ENCODE results near the gene RTL1.

Gene RTL1

GRCh38 chr14:100851946-100852620, 51.4 kb downstream of the RTL1 start:
- no peak overlapping the region for H2AFZ ChIP-seq (ENCODE audit: low read depth, low read length)
- H3K27me3 ChIP-seq (ENCODE audit: insufficient read depth, low read length), result no peaks in the 10 kb centered on the region
- H3K4me1 ChIP-seq (ENCODE audit: insufficient read depth, low read length), result peaks cover 7% of the 10 kb centered on the region
- no peaks in the 10 kb centered on the region for H3K36me3 ChIP-seq (ENCODE audit: insufficient read depth, low read length)
- no peaks in the 10 kb centered on the region for H3K9me3 ChIP-seq (ENCODE audit: low read length)
- H3K4me3 ChIP-seq (ENCODE audit: low read length), result no peak overlapping the region

- Histone ChIP-seq H3K4me1 (ENCODE audit: insufficient read depth, low read length) (peaks cover 7% of the 10 kb centered on the region), H3K36me3 (ENCODE audit: insufficient read depth, low read length) (no peaks in the 10 kb centered on the region), H3K9me3 (ENCODE audit: low read length) (no peaks in the 10 kb centered on the region), H2AFZ (ENCODE audit: low read depth, low read length) (no peak overlapping the region), H3K4me3 (ENCODE audit: low read length) (no peak overlapping the region), H3K27me3 (ENCODE audit: insufficient read depth, low read length) (no peaks in the 10 kb centered on the region)
These were observed 52.0 kb downstream of the RTL1 start for GRCh38 chr14:100851586-100851916.

GRCh38 chr14:100850841-100851585, 52.5 kb downstream of the RTL1 start:
- Histone ChIP-seq H3K36me3 (ENCODE audit: insufficient read depth, low read length) (no peaks in the 10 kb centered on the region), H3K27me3 (ENCODE audit: insufficient read depth, low read length) (no peaks in the 10 kb centered on the region), H3K4me1 (ENCODE audit: insufficient read depth, low read length) (peaks cover 8% of the 10 kb centered on the region), H2AFZ (ENCODE audit: low read depth, low read length) (no peak overlapping the region), H3K9me3 (ENCODE audit: low read length) (no peaks in the 10 kb centered on the region), H3K4me3 (ENCODE audit: low read length) (no peak overlapping the region)

GRCh38 chr14:100849115-100849781, 54.3 kb downstream of the RTL1 start:
- Histone ChIP-seq H3K9me3 (ENCODE audit: low read length) (no peaks in the 10 kb centered on the region), H2AFZ (ENCODE audit: low read depth, low read length) (no peak overlapping the region), H3K4me1 (ENCODE audit: insufficient read depth, low read length) (peaks cover 12% of the 10 kb centered on the region), H3K4me3 (ENCODE audit: low read length) (no peak overlapping the region), H3K27me3 (ENCODE audit: insufficient read depth, low read length) (no peaks in the 10 kb centered on the region), H3K36me3 (ENCODE audit: insufficient read depth, low read length) (no peaks in the 10 kb centered on the region)

- no peak overlapping the region for H3K4me3 ChIP-seq (ENCODE audit: low read length)
- peaks cover 32% of the 10 kb centered on the region for H3K4me1 ChIP-seq (ENCODE audit: insufficient read depth, low read length)
- no peaks in the 10 kb centered on the region for H3K27me3 ChIP-seq (ENCODE audit: insufficient read depth, low read length)
- H3K36me3 ChIP-seq (ENCODE audit: insufficient read depth, low read length), result no peaks in the 10 kb centered on the region
- H2AFZ ChIP-seq (ENCODE audit: low read depth, low read length), result no peak overlapping the region
- H3K9me3 ChIP-seq (ENCODE audit: low read length), result no peaks in the 10 kb centered on the region
These were observed 57.1 kb downstream of the RTL1 start for GRCh38 chr14:100846309-100846859.

- Histone ChIP-seq H3K36me3 (ENCODE audit: insufficient read depth, low read length) (no peaks in the 10 kb centered on the region), H2AFZ (ENCODE audit: low read depth, low read length) (no peak overlapping the region), H3K4me3 (ENCODE audit: low read length) (no peak overlapping the region), H3K9me3 (ENCODE audit: low read length) (no peaks in the 10 kb centered on the region), H3K27me3 (ENCODE audit: insufficient read depth, low read length) (no peaks in the 10 kb centered on the region), H3K4me1 (ENCODE audit: insufficient read depth, low read length) (peaks cover 41% of the 10 kb centered on the region)
These were observed 58.2 kb downstream of the RTL1 start for GRCh38 chr14:100845341-100845740.

GRCh38 chr14:100844846-100845245, 58.7 kb downstream of the RTL1 start:
- H3K9me3 ChIP-seq (ENCODE audit: low read length), result no peaks in the 10 kb centered on the region
- no peaks in the 10 kb centered on the region for H3K27me3 ChIP-seq (ENCODE audit: insufficient read depth, low read length)
- H2AFZ ChIP-seq (ENCODE audit: low read depth, low read length), result no peak overlapping the region
- H3K36me3 ChIP-seq (ENCODE audit: insufficient read depth, low read length), result no peaks in the 10 kb centered on the region
- H3K4me1 ChIP-seq (ENCODE audit: insufficient read depth, low read length), result peaks cover 46% of the 10 kb centered on the region
- no peak overlapping the region for H3K4me3 ChIP-seq (ENCODE audit: low read length)

GRCh38 chr14:100844421-100844820, 59.1 kb downstream of the RTL1 start:
- Histone ChIP-seq H3K9me3 (ENCODE audit: low read length) (no peaks in the 10 kb centered on the region), H2AFZ (ENCODE audit: low read depth, low read length) (no peak overlapping the region), H3K4me1 (ENCODE audit: insufficient read depth, low read length) (peaks cover 50% of the 10 kb centered on the region), H3K36me3 (ENCODE audit: insufficient read depth, low read length) (no peaks in the 10 kb centered on the region), H3K4me3 (ENCODE audit: low read length) (no peak overlapping the region), H3K27me3 (ENCODE audit: insufficient read depth, low read length) (no peaks in the 10 kb centered on the region)

GRCh38 chr14:100844082-100844408, 59.5 kb downstream of the RTL1 start:
- Histone ChIP-seq H3K9me3 (ENCODE audit: low read length) (no peaks in the 10 kb centered on the region), H2AFZ (ENCODE audit: low read depth, low read length) (no peak overlapping the region), H3K4me1 (ENCODE audit: insufficient read depth, low read length) (peaks cover 53% of the 10 kb centered on the region), H3K4me3 (ENCODE audit: low read length) (no peak overlapping the region), H3K27me3 (ENCODE audit: insufficient read depth, low read length) (no peaks in the 10 kb centered on the region), H3K36me3 (ENCODE audit: insufficient read depth, low read length) (no peaks in the 10 kb centered on the region)

- no peaks in the 10 kb centered on the region for H3K36me3 ChIP-seq (ENCODE audit: insufficient read depth, low read length)
- H3K27me3 ChIP-seq (ENCODE audit: insufficient read depth, low read length), result no peaks in the 10 kb centered on the region
- no peak overlapping the region for H3K4me3 ChIP-seq (ENCODE audit: low read length)
- no peak overlapping the region for H2AFZ ChIP-seq (ENCODE audit: low read depth, low read length)
- no peaks in the 10 kb centered on the region for H3K9me3 ChIP-seq (ENCODE audit: low read length)
- peaks cover 59% of the 10 kb centered on the region for H3K4me1 ChIP-seq (ENCODE audit: insufficient read depth, low read length)
These were observed 60.7 kb downstream of the RTL1 start for GRCh38 chr14:100842799-100843198.

GRCh38 chr14:100841761-100842403, 61.6 kb downstream of the RTL1 start:
- Histone ChIP-seq H3K4me1 (ENCODE audit: insufficient read depth, low read length) (peaks cover 62% of the 10 kb centered on the region), H3K9me3 (ENCODE audit: low read length) (no peaks in the 10 kb centered on the region), H3K27me3 (ENCODE audit: insufficient read depth, low read length) (no peaks in the 10 kb centered on the region)

GRCh38 chr14:100841066-100841760, 62.3 kb downstream of the RTL1 start:
- no peak overlapping the region for H2AFZ ChIP-seq (ENCODE audit: low read depth, low read length)
- H3K9me3 ChIP-seq (ENCODE audit: low read length), result no peaks in the 10 kb centered on the region
- no peaks in the 10 kb centered on the region for H3K36me3 ChIP-seq (ENCODE audit: insufficient read depth, low read length)
- H3K27me3 ChIP-seq (ENCODE audit: insufficient read depth, low read length), result no peaks in the 10 kb centered on the region
- H3K4me3 ChIP-seq (ENCODE audit: low read length), result no peak overlapping the region
- peaks cover 62% of the 10 kb centered on the region for H3K4me1 ChIP-seq (ENCODE audit: insufficient read depth, low read length)

More at GRCh38 chr14:100841761-100842403, 61.6 kb downstream of the RTL1 start:
- H3K4me3 ChIP-seq (ENCODE audit: low read length), result no peak overlapping the region
- H3K36me3 ChIP-seq (ENCODE audit: insufficient read depth, low read length), result no peaks in the 10 kb centered on the region
- no peak overlapping the region for H2AFZ ChIP-seq (ENCODE audit: low read depth, low read length)

All from neuron (in vitro differentiated cells).